HG03558 (cell line): ENCODE measurements around the gene RAPGEF2.

Experiments
- ATAC-seq: cut with Tn5 transposase; IDR thresholded peaks from one replicate; pipeline ENCODE4 v1.9.1; 2021; ENCODE audit warnings: moderate number of reproducible peaks; ENCODE audit not compliant: unreplicated experiment; ENCODE audit errors: extremely low read depth

The RAPGEF2 gene

GRCh38 chr4:159188646-159189045 lies 85.8 kb downstream of the RAPGEF2 start:
- ATAC-seq: no peak

- no peak for ATAC-seq
These were observed 87.8 kb downstream of the RAPGEF2 start for GRCh38 chr4:159190651-159191050.

- ATAC-seq: no peak
These were observed 89.1 kb downstream of the RAPGEF2 start for GRCh38 chr4:159191989-159192388.

GRCh38 chr4:159193046-159193620 lies 90.3 kb downstream of the RAPGEF2 start:
- ATAC-seq: no peak

GRCh38 chr4:159195361-159195769 lies 92.5 kb downstream of the RAPGEF2 start:
- ATAC-seq: no peak

GRCh38 chr4:159197260-159197884 lies 94.5 kb downstream of the RAPGEF2 start:
- no peak for ATAC-seq

GRCh38 chr4:159197885-159198269 lies 95.0 kb downstream of the RAPGEF2 start:
- ATAC-seq: no peak

- ATAC-seq: no peak
These were observed 96.9 kb downstream of the RAPGEF2 start for GRCh38 chr4:159199826-159200225.

- no peak for ATAC-seq
These were observed 98.3 kb downstream of the RAPGEF2 start for GRCh38 chr4:159201168-159201567.

- ATAC-seq: no peak
These were observed 101.7 kb downstream of the RAPGEF2 start for GRCh38 chr4:159204566-159204965.

GRCh38 chr4:159205466-159205865 lies 102.6 kb downstream of the RAPGEF2 start:
- ATAC-seq: no peak

- peak; percentile 88 for ATAC-seq
These were observed 103.6 kb downstream of the RAPGEF2 start for GRCh38 chr4:159206427-159206871.

- no peak for ATAC-seq
These were observed 106.4 kb downstream of the RAPGEF2 start for GRCh38 chr4:159209249-159209648.

GRCh38 chr4:159210975-159211374 lies 108.1 kb downstream of the RAPGEF2 start:
- no peak for ATAC-seq

GRCh38 chr4:159212675-159213293 lies 109.9 kb downstream of the RAPGEF2 start:
- no peak for ATAC-seq

- no peak for ATAC-seq
These were observed 114.0 kb downstream of the RAPGEF2 start for GRCh38 chr4:159216834-159217233.

GRCh38 chr4:159219862-159220261 lies 117.0 kb downstream of the RAPGEF2 start:
- ATAC-seq: no peak

- ATAC-seq: no peak
These were observed 117.5 kb downstream of the RAPGEF2 start for GRCh38 chr4:159220353-159220752.

GRCh38 chr4:159221280-159221679 lies 118.4 kb downstream of the RAPGEF2 start:
- ATAC-seq: no peak

- no peak for ATAC-seq
These were observed 119.2 kb downstream of the RAPGEF2 start for GRCh38 chr4:159222043-159222552.

- no peak for ATAC-seq
These were observed 121.5 kb downstream of the RAPGEF2 start for GRCh38 chr4:159224408-159224807.

- no peak for ATAC-seq
These were observed 124.5 kb downstream of the RAPGEF2 start for GRCh38 chr4:159227378-159227777.
